ENCODE data around the gene LRRC59.

The LRRC59 gene

GRCh38 chr17:50332196-50332595 lies 65.1 kb downstream of the LRRC59 start:
- H3K4me3 ChIP-seq (ENCODE audit: low read length): no peak overlapping the region
- DNase-seq (ENCODE audit: low read depth): no peak
- TF ChIP-seq CTCF (conservative IDR thresholded peaks at IDR 0.05; ENCODE audit: low read length): no peak

Measured in AG10803 (cell line).